GM12801 (cell line): ENCODE data around the gene EIF4G3.

Source experiments
- CTCF ChIP-seq: IDR thresholded peaks from one replicate; pipeline ENCODE4 v1.5.1; 2011; ENCODE audit warnings: control low read depth; ENCODE audit not compliant: insufficient read length; ENCODE audit errors: extremely low read depth

EIF4G3 gene

GRCh38 chr1:20867847-20868246 is 308.9 kb downstream of the EIF4G3 start:
- no peak for TF ChIP-seq CTCF

- no peak for TF ChIP-seq CTCF
These were observed 309.6 kb downstream of the EIF4G3 start for GRCh38 chr1:20867062-20867461.

- TF ChIP-seq CTCF, result no peak
These were observed 311.7 kb downstream of the EIF4G3 start for GRCh38 chr1:20865001-20865400.

- TF ChIP-seq CTCF, result no peak
These were observed 322.2 kb downstream of the EIF4G3 start for GRCh38 chr1:20854529-20854928.

- no peak for TF ChIP-seq CTCF
These were observed 326.7 kb downstream of the EIF4G3 start for GRCh38 chr1:20850021-20850420.

- TF ChIP-seq CTCF, result no peak
These were observed 327.6 kb downstream of the EIF4G3 start for GRCh38 chr1:20849100-20849499.

- no peak for TF ChIP-seq CTCF
These were observed 328.5 kb downstream of the EIF4G3 start for GRCh38 chr1:20848162-20848561.

- no peak for TF ChIP-seq CTCF
These were observed 329.1 kb downstream of the EIF4G3 start for GRCh38 chr1:20847611-20848080.
